Activated CD4-positive, alpha-beta T cell treated with anti-CD3 and anti-CD28 coated beads, Interleukin-10, Interleukin-2, amounts not matched to agents 100 ng/mL and 50 ng/mL, durations not matched to agents 16 hours and 8 hours (primary cell): ENCODE data around the gene GPS1.

ENCODE experiments used
- DNase-seq: peaks from one replicate; pipeline ENCODE4 v3.0.0-alpha.2; 2020

GPS1 gene

GRCh38 chr17:82061047-82061925 is 9.6 kb downstream of the GPS1 start:
- DNase-seq = no peak

- DNase-seq = no peak
Measured at GRCh38 chr17:82062076-82062983, 10.6 kb downstream of the GPS1 start.

- DNase-seq = no peak
Measured at GRCh38 chr17:82062984-82063368, 11.3 kb downstream of the GPS1 start.

- no peak for DNase-seq
Measured at GRCh38 chr17:82063424-82064415, 12.0 kb downstream of the GPS1 start.

- DNase-seq = no peak
Measured at GRCh38 chr17:82064433-82065192, 12.9 kb downstream of the GPS1 start.

GRCh38 chr17:82065193-82065637 is 13.5 kb downstream of the GPS1 start:
- no peak for DNase-seq

- peak; percentile 79 for DNase-seq
Measured at GRCh38 chr17:82065638-82066303, 14.1 kb downstream of the GPS1 start, which contains the start of gene DUS1L. Gene DUS1L (minus strand): TSS chr17:82065804. CDS start chr17:82065059, 745 bp downstream.

GRCh38 chr17:82070611-82071010 is 18.9 kb downstream of the GPS1 start:
- DNase-seq = no peak

- DNase-seq = no peak
Measured at GRCh38 chr17:82072827-82073226, 21.1 kb downstream of the GPS1 start.

GRCh38 chr17:82073446-82073845 is 21.7 kb downstream of the GPS1 start:
- DNase-seq = no peak

- DNase-seq = no peak
Measured at GRCh38 chr17:82076018-82076784, 24.5 kb downstream of the GPS1 start.

GRCh38 chr17:82076785-82077591 is 25.3 kb downstream of the GPS1 start:
- DNase-seq = no peak

GRCh38 chr17:82077617-82078358 is 26.1 kb downstream of the GPS1 start:
- DNase-seq = no peak

- DNase-seq = no peak
Measured at GRCh38 chr17:82078433-82078832, 26.7 kb downstream of the GPS1 start.

- DNase-seq = no peak
Measured at GRCh38 chr17:82079001-82079677, 27.4 kb downstream of the GPS1 start.

- no peak for DNase-seq
Measured at GRCh38 chr17:82080048-82080788, 28.5 kb downstream of the GPS1 start.
